ENCODE results near the gene OPRL1.

OPRL1 gene

DNA sequence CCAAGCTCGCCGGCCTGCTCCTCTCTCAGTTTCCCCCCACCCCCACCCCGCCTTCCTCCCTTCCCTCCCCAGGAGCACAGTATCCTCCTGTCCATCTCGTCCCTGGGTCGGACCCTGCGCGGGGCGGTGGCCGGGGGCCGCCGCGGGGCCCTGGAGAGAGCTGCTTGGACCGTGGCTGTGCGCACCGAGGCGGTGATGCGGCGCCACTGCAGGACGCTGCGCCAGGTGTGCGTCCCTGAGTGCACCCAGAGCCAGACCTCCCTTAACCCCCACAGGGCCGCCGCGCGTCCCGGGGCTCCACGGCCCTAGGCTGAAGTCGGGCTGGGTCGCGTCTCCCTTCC is 41.7 kb upstream of the OPRL1 start:
- H3K4me1 ChIP-seq (ENCODE audit: control insufficient read depth in 1 of 2, insufficient read depth in 1 of 2, low read depth in 1 of 2, low read length in 1 of 2) = peaks cover 22 to 36% of the 10 kb centered on the region in 2 experiments
- no peaks in the 10 kb centered on the region for H3K9me3 ChIP-seq
- TF ChIP-seq, protein P1, sequence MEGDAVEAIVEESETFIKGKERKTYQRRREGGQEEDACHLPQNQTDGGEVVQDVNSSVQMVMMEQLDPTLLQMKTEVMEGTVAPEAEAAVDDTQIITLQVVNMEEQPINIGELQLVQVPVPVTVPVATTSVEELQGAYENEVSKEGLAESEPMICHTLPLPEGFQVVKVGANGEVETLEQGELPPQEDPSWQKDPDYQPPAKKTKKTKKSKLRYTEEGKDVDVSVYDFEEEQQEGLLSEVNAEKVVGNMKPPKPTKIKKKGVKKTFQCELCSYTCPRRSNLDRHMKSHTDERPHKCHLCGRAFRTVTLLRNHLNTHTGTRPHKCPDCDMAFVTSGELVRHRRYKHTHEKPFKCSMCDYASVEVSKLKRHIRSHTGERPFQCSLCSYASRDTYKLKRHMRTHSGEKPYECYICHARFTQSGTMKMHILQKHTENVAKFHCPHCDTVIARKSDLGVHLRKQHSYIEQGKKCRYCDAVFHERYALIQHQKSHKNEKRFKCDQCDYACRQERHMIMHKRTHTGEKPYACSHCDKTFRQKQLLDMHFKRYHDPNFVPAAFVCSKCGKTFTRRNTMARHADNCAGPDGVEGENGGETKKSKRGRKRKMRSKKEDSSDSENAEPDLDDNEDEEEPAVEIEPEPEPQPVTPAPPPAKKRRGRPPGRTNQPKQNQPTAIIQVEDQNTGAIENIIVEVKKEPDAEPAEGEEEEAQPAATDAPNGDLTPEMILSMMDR (IDR thresholded peaks at IDR 0.05) = no peak
- no peak overlapping the region for H3K27ac ChIP-seq
- peak overlapping the region; percentile 65 to 69 for H3K4me3 ChIP-seq (ENCODE audit: low read depth in 1 of 2, low read length in 1 of 2)
- peaks cover 26% of the 10 kb centered on the region for H3K36me3 ChIP-seq
- peaks cover 75% of the 10 kb centered on the region for H3K27me3 ChIP-seq

GRCh38 chr20:64038565-64039292 is 41.2 kb upstream of the OPRL1 start:
- Histone ChIP-seq H3K4me1 (ENCODE audit: control insufficient read depth in 1 of 2, insufficient read depth in 1 of 2, low read depth in 1 of 2, low read length in 1 of 2) (peaks cover 22 to 36% of the 10 kb centered on the region in 2 experiments), H3K4me3 (ENCODE audit: low read depth in 1 of 2, low read length in 1 of 2) (peak overlapping the region; percentile 65 to 69), H3K27me3 (peaks cover 80% of the 10 kb centered on the region), H3K9me3 (no peaks in the 10 kb centered on the region), H3K27ac (no peak overlapping the region), H3K36me3 (peaks cover 20% of the 10 kb centered on the region)
- TF ChIP-seq, protein P1 (IDR thresholded peaks at IDR 0.05) = peak; percentile 89

DNA sequence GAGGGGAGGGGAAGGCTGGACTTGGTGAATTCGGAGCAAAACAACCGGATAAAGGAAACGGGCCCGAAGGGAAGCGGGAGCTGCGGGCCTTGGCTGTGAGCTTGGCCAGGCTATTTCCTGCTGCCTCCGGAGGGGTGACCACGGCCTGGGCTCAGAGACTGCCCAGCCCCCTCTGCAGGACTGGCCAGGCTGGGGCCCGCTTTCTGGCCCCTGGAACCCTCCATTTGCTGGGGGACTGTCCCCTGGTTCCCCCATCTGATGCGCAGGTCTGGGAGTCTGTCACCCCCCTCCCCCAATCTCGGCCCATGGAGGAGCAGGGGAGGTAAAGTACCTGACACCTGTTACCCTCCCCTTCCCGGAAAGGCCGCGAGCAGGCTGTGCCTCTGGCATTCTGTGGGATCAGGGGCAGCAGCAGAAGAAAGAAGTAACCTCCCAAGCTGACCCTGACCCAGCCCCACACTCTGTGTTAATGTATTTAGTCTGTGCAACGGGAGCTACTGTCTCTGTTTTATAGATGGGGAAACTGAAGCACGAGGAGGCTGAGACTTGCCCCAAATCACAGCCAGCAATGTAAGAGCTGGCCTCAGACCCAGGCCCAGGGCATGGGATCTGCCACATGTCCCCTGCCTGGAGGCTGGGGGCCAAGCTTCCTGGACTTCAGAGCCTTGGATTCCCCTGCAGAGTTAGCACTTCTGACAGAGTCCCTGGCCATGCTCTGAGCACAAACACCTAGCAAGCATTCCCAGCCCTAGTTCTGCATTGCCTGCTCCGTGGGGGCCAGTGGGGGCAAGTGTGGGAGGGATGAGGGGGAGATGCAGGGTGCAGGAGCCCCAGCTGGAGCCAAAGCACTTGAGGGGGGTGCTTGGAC is 40.4 kb upstream of the OPRL1 start:
- Histone ChIP-seq H3K9me3 (no peaks in the 10 kb centered on the region), H3K4me1 (ENCODE audit: control insufficient read depth in 1 of 2, insufficient read depth in 1 of 2, low read depth in 1 of 2, low read length in 1 of 2) (peaks cover 22 to 36% of the 10 kb centered on the region in 2 experiments), H3K27ac (no peak overlapping the region), H3K36me3 (peaks cover 12% of the 10 kb centered on the region), H3K27me3 (peaks cover 88% of the 10 kb centered on the region), H3K4me3 (ENCODE audit: low read depth in 1 of 2, low read length in 1 of 2) (peak overlapping the region; percentile 65 to 69)
- TF ChIP-seq, protein P1 (IDR thresholded peaks at IDR 0.05) = no peak

GRCh38 chr20:64040231-64041039 is 39.4 kb upstream of the OPRL1 start:
- H3K36me3 ChIP-seq = peaks cover 3% of the 10 kb centered on the region
- no peaks in the 10 kb centered on the region for H3K9me3 ChIP-seq
- peaks cover 97% of the 10 kb centered on the region for H3K27me3 ChIP-seq
- H3K27ac ChIP-seq = no peak overlapping the region
- TF ChIP-seq, protein P1 (IDR thresholded peaks at IDR 0.05) = no peak
- H3K4me1 ChIP-seq (ENCODE audit: control insufficient read depth in 1 of 2, insufficient read depth in 1 of 2, low read depth in 1 of 2, low read length in 1 of 2) = peaks cover 22 to 36% of the 10 kb centered on the region in 2 experiments
- no peak overlapping the region for H3K4me3 ChIP-seq (ENCODE audit: low read depth in 1 of 2, low read length in 1 of 2)

DNA sequence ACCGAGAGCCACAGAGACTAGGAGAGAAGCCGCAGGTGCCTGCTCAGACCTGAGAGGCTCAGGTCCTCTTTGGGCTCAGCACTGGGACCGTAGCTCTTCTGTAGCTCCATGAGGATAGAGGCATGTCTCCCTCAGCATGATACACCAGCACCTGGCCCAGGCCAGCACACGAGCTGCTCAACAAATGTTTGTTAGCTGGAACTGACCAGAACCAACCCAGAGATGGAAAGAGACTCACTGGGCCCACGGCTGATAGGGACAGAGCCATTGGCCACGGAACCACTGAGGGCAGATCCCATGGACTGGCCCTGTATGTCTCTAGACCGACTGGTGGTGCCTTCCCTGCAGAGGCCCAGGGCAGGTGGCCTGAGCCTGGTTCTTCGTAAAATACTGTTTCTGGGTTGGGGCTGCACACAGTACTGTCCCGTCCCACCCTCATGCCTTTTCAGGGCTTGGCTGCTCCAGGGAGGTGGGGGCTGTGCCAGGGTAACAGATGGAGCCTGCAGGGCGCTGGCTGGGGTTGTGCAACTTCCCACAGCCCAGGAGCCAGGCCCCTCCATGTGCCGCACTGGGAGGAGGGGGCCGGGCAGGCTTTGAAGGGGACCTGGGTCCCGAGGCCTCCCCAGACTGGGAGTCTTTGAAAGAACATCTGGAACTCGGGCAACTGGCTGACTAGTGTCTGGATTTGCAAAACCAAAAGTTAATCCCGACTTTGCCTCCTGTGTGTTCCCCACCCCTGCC is 38.7 kb upstream of the OPRL1 start:
- H3K36me3 ChIP-seq = no peaks in the 10 kb centered on the region
- peaks cover 22 to 36% of the 10 kb centered on the region in 2 experiments for H3K4me1 ChIP-seq (ENCODE audit: control insufficient read depth in 1 of 2, insufficient read depth in 1 of 2, low read depth in 1 of 2, low read length in 1 of 2)
- H3K9me3 ChIP-seq = no peaks in the 10 kb centered on the region
- no peak overlapping the region for H3K27ac ChIP-seq
- peaks cover 99% of the 10 kb centered on the region for H3K27me3 ChIP-seq
- TF ChIP-seq, protein P1 (IDR thresholded peaks at IDR 0.05) = no peak
- peak overlapping the region in 1 of 2 experiments; percentile 81 for H3K4me3 ChIP-seq (ENCODE audit: low read depth in 1 of 2, low read length in 1 of 2)

All from neutrophil (primary cell).